Esophagus mucosa (tissue), 1 donor: Measurements from ENCODE around the gene MAST2. TPM values are rescaled to one million over a fixed set of nuclear protein-coding genes. Genes with fewer than 3 reads are reported as not detected.
"Not testable (repeated sequence)": the region's sequence is repeated elsewhere in the genome, so short reads cannot be mapped to it uniquely, and the experiment has no call there.

Experiments
- ATAC-seq: fragments of 200-7000 bp; cut with Tn5 transposase; one replicate; pipeline ENCODE4 v1.9.1; 2020
- total RNA-seq: library from RNA; stranded (reverse); gene quantifications from one replicate; pipeline ENCODE4 v1.2.4, GENCODE V29; 2023
- donor health status: DM: yes; HTN: yes; CAD: no.

Gene MAST2
- total RNA-seq, 1 donor from 2014 or later: 8.4 TPM

GRCh38 chr1:45815667-45816458, 12.5 kb downstream of the MAST2 start:
- ATAC-seq: no peak

- no peak for ATAC-seq
These were observed 16.8 kb downstream of the MAST2 start for GRCh38 chr1:45820173-45820572.

- ATAC-seq: no peak
These were observed 17.4 kb downstream of the MAST2 start for GRCh38 chr1:45820788-45821187.

DNA sequence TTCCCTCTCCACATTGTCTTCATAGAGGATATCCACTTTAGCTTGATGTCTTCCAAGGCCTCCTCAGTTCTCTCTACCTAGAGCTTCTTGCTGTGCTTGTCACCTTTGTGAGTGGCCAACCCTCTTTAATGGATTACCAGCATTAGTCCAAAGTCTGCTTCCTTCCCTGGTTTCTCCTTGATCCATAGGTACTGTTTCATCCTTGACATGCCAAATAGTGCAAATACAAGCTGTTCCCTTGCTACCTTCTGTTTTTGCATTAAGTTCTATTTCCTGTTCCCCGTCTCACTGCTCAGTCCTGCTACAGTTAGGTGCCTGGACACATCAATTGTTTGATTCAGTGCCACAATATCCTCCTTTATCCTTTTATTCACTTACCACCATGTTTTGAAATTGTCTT, 19.2 kb downstream of the MAST2 start:
- no peak for ATAC-seq

DNA sequence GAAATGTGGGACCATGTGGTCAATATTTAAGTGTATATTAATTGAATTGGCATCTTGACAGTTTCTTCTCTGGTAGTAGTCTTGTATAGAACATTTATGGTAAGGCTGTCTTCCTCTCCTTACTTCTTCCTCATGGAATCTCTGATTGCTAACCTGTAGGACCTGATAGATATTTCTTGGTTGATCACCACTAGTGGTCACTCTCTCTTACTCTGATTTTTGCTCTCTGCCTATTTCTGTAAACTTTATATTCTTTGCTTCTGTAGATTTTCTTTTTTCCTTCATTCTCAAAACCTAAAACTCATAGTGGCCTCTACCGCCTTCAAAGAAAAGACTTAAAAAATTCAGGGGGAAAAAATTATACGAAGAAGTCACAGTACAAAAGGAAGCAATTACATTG, 21.2 kb downstream of the MAST2 start:
- ATAC-seq: no peak

GRCh38 chr1:45827256-45827655, 23.8 kb downstream of the MAST2 start:
- ATAC-seq: no peak

GRCh38 chr1:45828841-45829240, 25.4 kb downstream of the MAST2 start:
- ATAC-seq: no peak

DNA sequence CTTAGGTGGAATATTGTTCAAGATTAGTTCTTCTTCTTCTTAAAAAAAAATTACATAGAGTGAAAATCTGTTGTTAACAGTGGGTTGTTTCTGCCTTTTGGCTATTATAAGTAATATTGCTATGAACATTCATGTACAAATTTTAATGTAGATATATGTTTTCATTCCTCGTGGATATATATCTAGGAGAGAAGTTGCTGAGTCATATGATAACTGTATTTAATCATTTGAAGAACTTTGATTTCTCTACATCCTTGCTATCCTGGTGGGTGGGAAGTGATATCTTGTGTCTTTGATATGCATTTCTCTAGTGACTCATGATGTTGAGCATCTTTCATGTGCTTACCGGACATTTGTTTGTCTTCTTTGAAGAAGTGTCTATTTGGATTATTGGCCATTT, 29.9 kb downstream of the MAST2 start:
- ATAC-seq: no peak

DNA sequence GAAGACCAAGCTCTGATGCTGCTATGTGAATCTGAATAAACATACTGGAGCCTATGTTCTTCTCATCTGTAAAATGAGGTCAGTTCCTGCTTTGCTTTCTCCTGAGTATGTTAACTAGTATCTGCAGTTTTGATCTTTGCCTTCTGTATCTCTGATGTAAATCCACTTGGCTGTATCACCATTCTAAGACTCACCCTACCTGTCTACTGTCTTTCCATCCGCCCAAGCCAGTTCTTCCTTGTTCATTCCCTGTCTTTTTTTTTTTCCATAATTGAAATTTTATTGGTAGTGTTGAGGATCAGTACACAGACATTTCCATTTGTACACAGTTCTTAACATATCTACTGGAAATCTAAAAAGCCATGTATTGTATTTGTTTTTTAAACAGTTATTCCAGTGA, 31.3 kb downstream of the MAST2 start:
- no peak for ATAC-seq

- ATAC-seq: no peak
These were observed 33.0 kb downstream of the MAST2 start for GRCh38 chr1:45836451-45836850.

- ATAC-seq: not testable (repeated sequence)
These were observed 33.4 kb downstream of the MAST2 start for GRCh38 chr1:45836861-45837260.

- not testable (repeated sequence) for ATAC-seq
These were observed 34.9 kb downstream of the MAST2 start for GRCh38 chr1:45838322-45838721.

GRCh38 chr1:45840704-45841103, 37.3 kb downstream of the MAST2 start:
- ATAC-seq: no peak

DNA sequence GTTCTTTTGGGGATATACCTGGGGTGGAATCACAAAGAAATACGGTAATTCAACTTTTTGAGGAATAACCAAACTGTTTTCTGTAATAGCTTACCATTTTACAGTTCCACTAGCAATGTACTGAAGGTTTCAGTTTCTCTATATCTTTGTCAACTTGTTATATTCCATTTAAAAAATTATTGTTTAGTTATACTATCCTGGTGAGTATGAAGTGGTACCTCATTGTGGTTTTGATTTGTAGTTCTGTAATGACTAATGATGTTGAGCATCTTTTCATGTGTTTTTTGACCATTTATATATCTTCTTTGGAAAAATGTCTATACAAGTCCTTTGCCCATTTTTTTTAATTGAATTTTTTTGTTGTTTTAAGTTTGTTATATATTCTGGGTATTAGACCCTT, 39.4 kb downstream of the MAST2 start:
- no peak for ATAC-seq

DNA sequence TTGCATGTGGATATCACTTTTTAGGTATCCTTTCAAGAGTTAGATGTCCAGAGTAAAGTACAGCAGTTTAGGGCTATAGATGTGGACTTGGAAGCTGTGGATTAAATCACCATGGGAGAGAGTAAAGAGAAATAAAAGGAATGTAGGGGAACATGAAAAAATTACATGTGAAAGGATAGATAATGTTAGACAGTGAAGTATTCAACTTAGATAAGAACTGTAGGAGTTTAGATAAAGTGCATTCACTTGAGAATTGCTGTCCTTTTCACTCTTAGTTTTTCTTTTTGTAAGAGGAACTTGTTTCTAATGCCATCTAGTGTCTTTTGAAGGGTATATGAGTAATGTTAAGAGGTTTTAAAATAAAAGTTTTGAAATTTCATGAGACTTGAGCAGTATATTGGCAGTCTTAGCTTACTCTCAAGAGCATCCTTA, 40.1 kb downstream of the MAST2 start:
- no peak for ATAC-seq

- ATAC-seq: not testable (repeated sequence)
These were observed 40.6 kb downstream of the MAST2 start for GRCh38 chr1:45844000-45844399.

DNA sequence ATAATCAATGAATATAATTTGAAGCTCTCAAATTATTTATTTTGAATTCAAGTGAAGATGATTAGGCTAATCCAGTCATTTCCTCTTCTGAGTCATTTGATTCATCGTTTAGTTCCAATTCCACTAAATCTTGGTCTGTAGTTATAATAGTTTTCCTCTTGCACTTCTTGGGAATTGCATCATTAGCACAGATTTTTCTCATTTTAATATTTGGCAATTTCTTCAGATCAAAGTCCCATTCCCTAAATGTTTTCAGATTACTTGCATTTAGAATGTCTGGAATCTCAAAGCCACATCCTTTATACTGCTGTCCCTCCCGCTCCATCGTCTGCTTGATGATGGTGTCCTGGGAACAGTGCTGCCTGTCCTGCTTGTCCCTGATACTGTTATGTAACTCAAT, 43.5 kb downstream of the MAST2 start:
- no peak for ATAC-seq

GRCh38 chr1:45848097-45848496, 44.7 kb downstream of the MAST2 start:
- ATAC-seq: no peak

GRCh38 chr1:45848714-45849113, 45.3 kb downstream of the MAST2 start:
- no peak for ATAC-seq

DNA sequence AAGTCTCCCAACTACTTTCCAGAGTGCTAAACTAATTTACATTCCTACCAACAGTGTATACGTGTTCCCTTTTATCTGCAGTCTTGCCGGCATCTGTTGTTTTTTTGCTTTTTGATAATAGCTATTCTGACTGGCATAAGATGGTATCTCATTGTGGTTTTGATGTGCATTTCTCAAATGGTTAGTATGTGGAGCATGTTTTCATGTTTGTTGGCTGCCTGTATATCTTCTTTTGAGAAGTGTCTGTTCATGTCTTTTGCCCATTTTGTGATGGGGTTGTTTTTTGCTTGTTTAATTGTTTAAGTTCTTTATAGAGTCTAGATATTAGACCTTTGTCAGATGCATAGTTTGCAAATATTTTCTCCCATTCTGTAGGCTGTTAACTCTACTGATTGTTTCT, 46.6 kb downstream of the MAST2 start:
- no peak for ATAC-seq

GRCh38 chr1:45854724-45855123, 51.3 kb downstream of the MAST2 start:
- ATAC-seq: no peak

DNA sequence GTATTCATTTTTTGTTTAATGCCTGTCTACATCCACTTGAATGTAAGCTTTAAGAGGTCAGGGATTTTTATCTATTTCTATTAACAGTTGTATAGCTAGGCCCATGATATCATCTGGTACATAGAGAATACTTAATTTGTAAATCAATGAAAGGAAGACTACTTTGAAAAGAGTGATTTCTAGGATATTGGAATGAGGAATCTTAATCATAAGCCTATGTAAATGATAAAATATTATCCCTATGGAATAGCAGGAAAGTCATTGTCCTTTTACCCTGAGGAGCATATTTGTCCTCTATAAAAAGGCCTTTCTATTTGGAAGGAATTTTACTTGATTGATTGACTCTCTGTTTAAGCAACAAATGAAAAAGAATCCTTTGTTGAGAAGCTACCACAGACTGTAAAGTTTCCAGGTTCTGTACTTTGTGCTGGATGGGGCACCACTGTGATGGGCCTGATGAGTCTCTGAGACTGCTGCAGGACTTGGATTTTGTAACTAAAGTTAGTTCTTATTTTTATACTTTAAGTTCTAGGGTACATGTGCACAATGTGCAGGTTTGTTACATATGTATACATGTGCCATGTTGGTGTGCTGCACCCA, 53.8 kb downstream of the MAST2 start:
- no peak for ATAC-seq

GRCh38 chr1:45857755-45858492, 54.5 kb downstream of the MAST2 start:
- ATAC-seq: not testable (repeated sequence)

DNA sequence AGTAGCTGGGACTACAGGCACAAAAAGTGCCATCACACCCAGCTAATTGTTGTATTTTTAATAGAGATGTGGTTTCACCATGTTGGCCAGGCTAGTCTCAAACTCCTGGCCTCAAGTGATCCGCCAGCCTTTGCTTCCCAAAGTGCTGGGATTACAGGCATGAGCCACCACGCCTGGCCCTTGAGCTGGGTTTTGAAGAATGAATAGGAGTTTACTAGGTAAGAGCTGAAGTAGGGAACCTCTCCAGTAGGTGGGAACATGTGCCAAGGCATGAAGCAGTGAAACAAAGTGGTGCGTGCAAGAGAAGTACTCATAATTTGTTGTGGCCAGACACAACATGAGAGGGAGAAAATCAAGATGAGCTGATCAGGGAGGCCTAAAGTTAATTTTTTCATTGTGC, 55.8 kb downstream of the MAST2 start:
- no peak for ATAC-seq
